ENCODE results near the gene PRKCB.

GRCh38 chr16:23941963-23942564, 106.3 kb downstream of the PRKCB start:
- TF ChIP-seq ASH2L (IDR thresholded peaks at IDR 0.05; ENCODE audit: low read length) (no peak), CTCF (IDR thresholded peaks at IDR 0.05; ENCODE audit: control extremely low read depth in 1 of 3, insufficient read depth in 1 of 3, low read depth in 1 of 3, low read length in 3 of 3) (no peak), SAP30 (IDR thresholded peaks at IDR 0.05; ENCODE audit: insufficient read depth, insufficient replicate concordance, low read length) (no peak), SUZ12 (IDR thresholded peaks at IDR 0.05; ENCODE audit: low read length) (no peak)
